Measurements from ENCODE around the gene PHKG1.
A peak's percentile ranks its signal among the peaks of the same experiment; 100 is the strongest.
"Not testable (repeated sequence)": the region's sequence is repeated elsewhere in the genome, so short reads cannot be mapped to it uniquely, and the experiment has no call there.

The PHKG1 gene

GRCh38 chr7:56086761-56087160, 6.0 kb downstream of the PHKG1 start:
- no peak for TF ChIP-seq CTCF (IDR thresholded peaks at IDR 0.05; ENCODE audit: unreplicated experiment in 3 of 3)
- Mint-ChIP-seq H3K27ac (no peak overlapping the region), H3K4me1 (peaks cover 18% of the 10 kb centered on the region), H3K9me3 (no peaks in the 10 kb centered on the region), H3K4me3 (no peak overlapping the region), H3K36me3 (ENCODE audit: low read depth) (peaks cover 11% of the 10 kb centered on the region), H3K27me3 (ENCODE audit: low read depth) (no peaks in the 10 kb centered on the region)

- Mint-ChIP-seq H3K4me1 (peaks cover 29% of the 10 kb centered on the region), H3K27ac (peak overlapping the region in 2 of 3 experiments; percentile 60 to 79), H3K4me3 (peak overlapping the region in 1 of 3 experiments; percentile 2), H3K36me3 (ENCODE audit: low read depth) (peaks cover 24% of the 10 kb centered on the region), H3K27me3 (ENCODE audit: low read depth) (no peaks in the 10 kb centered on the region), H3K9me3 (no peaks in the 10 kb centered on the region)
- no peak for TF ChIP-seq CTCF (IDR thresholded peaks at IDR 0.05; ENCODE audit: unreplicated experiment in 3 of 3)
Measured at GRCh38 chr7:56083150-56083785, 9.5 kb downstream of the PHKG1 start.

GRCh38 chr7:56081626-56082340, 11.0 kb downstream of the PHKG1 start:
- no peak overlapping the region for H3K4me3 Mint-ChIP-seq
- no peaks in the 10 kb centered on the region for H3K9me3 Mint-ChIP-seq
- H3K27me3 Mint-ChIP-seq (ENCODE audit: low read depth), result no peaks in the 10 kb centered on the region
- no peak overlapping the region for H3K27ac Mint-ChIP-seq
- H3K36me3 Mint-ChIP-seq (ENCODE audit: low read depth), result peaks cover 25% of the 10 kb centered on the region
- peaks cover 29% of the 10 kb centered on the region for H3K4me1 Mint-ChIP-seq
- no peak for TF ChIP-seq CTCF (IDR thresholded peaks at IDR 0.05; ENCODE audit: unreplicated experiment in 3 of 3)

GRCh38 chr7:56080726-56081435, 11.9 kb downstream of the PHKG1 start:
- Mint-ChIP-seq H3K4me1 (peaks cover 26% of the 10 kb centered on the region), H3K36me3 (ENCODE audit: low read depth) (peaks cover 26% of the 10 kb centered on the region)
- H3K9me3 Mint-ChIP-seq; H3K4me3 Mint-ChIP-seq; H3K27me3 Mint-ChIP-seq (ENCODE audit: low read depth); H3K27ac Mint-ChIP-seq: not testable (repeated sequence)

- H3K27me3 Mint-ChIP-seq (ENCODE audit: low read depth), result no peaks in the 10 kb centered on the region
- peak in 1 of 3 experiments; percentile 9 for TF ChIP-seq CTCF (IDR thresholded peaks at IDR 0.05; ENCODE audit: unreplicated experiment in 3 of 3)
Measured at GRCh38 chr7:56079450-56080185, 13.1 kb downstream of the PHKG1 start.

GRCh38 chr7:56078196-56078595, 14.6 kb downstream of the PHKG1 start:
- Mint-ChIP-seq H3K27me3 (ENCODE audit: low read depth) (no peaks in the 10 kb centered on the region), H3K9me3 (no peaks in the 10 kb centered on the region), H3K27ac (no peak overlapping the region)

More at GRCh38 chr7:56079450-56080185, 13.1 kb downstream of the PHKG1 start:
- peaks cover 24% of the 10 kb centered on the region for H3K4me1 Mint-ChIP-seq
- H3K27ac Mint-ChIP-seq, result peak overlapping the region in 1 of 3 experiments; percentile 66
- H3K36me3 Mint-ChIP-seq (ENCODE audit: low read depth), result peaks cover 23% of the 10 kb centered on the region
- H3K4me3 Mint-ChIP-seq, result no peak overlapping the region
- no peaks in the 10 kb centered on the region for H3K9me3 Mint-ChIP-seq

More at GRCh38 chr7:56078196-56078595, 14.6 kb downstream of the PHKG1 start:
- no peak overlapping the region for H3K4me3 Mint-ChIP-seq
- no peak for TF ChIP-seq CTCF (IDR thresholded peaks at IDR 0.05; ENCODE audit: unreplicated experiment in 3 of 3)
- peaks cover 24% of the 10 kb centered on the region for H3K36me3 Mint-ChIP-seq (ENCODE audit: low read depth)
- peaks cover 18% of the 10 kb centered on the region for H3K4me1 Mint-ChIP-seq

Measured in nephron (organoid).